MM.1S (cell line): ENCODE results near the gene MZT2A.
"Not testable (repeated sequence)": the region's sequence is repeated elsewhere in the genome, so short reads cannot be mapped to it uniquely, and the experiment has no call there.

Experiments used
- DNase-seq: peaks from one replicate; pipeline ENCODE4 v3.0.0-alpha.2; 2015
- H2AFZ ChIP-seq: fragments of 300-600 bp; sonication (generic); 2 replicates; pipeline ENCODE4 v1.6.0; 2016; ENCODE audit warnings: antibody characterized with exemption, low read length
- H3F3A ChIP-seq: fragments of 300-600 bp; sonication (generic); 2 replicates; pipeline ENCODE4 v1.6.1; 2016; ENCODE audit warnings: mild to moderate bottlenecking, antibody characterized with exemption, low read length, moderate library complexity, mixed read lengths; ENCODE audit not compliant: insufficient read depth
- H3K27ac ChIP-seq: fragments of 300-600 bp; sonication (generic); 2 replicates; pipeline ENCODE4 v1.5.1; 2016; ENCODE audit warnings: mild to moderate bottlenecking, low read length
- H3K27me3 ChIP-seq: fragments of 300-600 bp; sonication (generic); replicated peaks from 2 replicates; pipeline ENCODE4 v1.6.0; 2016; ENCODE audit warnings: low read length; ENCODE audit not compliant: insufficient read depth
- H3K36me3 ChIP-seq: fragments of 300-600 bp; sonication (generic); replicated peaks from 2 replicates; pipeline ENCODE4 v1.6.1; 2016; ENCODE audit warnings: mild to moderate bottlenecking, low read length, mixed read lengths; ENCODE audit not compliant: insufficient read depth
- H3K4me1 ChIP-seq: fragments of 300-600 bp; sonication (generic); 2 replicates; pipeline ENCODE4 v1.6.1; 2016; ENCODE audit warnings: low read length, mixed read lengths
- H3K4me2 ChIP-seq: fragments of 300-600 bp; sonication (generic); 2 replicates; pipeline ENCODE4 v1.6.0; 2016; ENCODE audit warnings: low read depth, low read length
- H3K4me3 ChIP-seq: fragments of 300-600 bp; sonication (generic); 2 replicates; pipeline ENCODE4 v1.5.1; 2016; ENCODE audit warnings: low read length, mixed read lengths
- H3K79me2 ChIP-seq: fragments of 300-600 bp; sonication (generic); 2 replicates; pipeline ENCODE4 v1.6.1; 2016; ENCODE audit warnings: mixed run types, low read length, mixed read lengths
- H3K9ac ChIP-seq: fragments of 300-600 bp; sonication (generic); 2 replicates; pipeline ENCODE4 v1.6.1; 2016; ENCODE audit warnings: low read length, mixed read lengths
- H3K9me2 ChIP-seq: fragments of 300-600 bp; sonication (generic); replicated peaks from 2 replicates; pipeline ENCODE4 v1.6.1; 2016; ENCODE audit warnings: mild to moderate bottlenecking, low read length, mixed read lengths; ENCODE audit not compliant: insufficient read depth
- H3K9me3 ChIP-seq: fragments of 300-600 bp; sonication (generic); replicated peaks from 2 replicates; pipeline ENCODE4 v1.6.1; 2016; ENCODE audit warnings: mild to moderate bottlenecking, low read length, mixed read lengths; ENCODE audit not compliant: insufficient read depth
- H4K20me1 ChIP-seq: fragments of 300-600 bp; sonication (generic); 2 replicates; pipeline ENCODE4 v1.6.1; 2016; ENCODE audit warnings: mild to moderate bottlenecking, low read length, moderate library complexity, mixed read lengths; ENCODE audit not compliant: insufficient read depth
- CTCF ChIP-seq: fragments of 300-600 bp; sonication (generic); IDR thresholded peaks from 2 replicates; pipeline ENCODE4 v1.5.1; 2016; ENCODE audit warnings: antibody characterized with exemption, low read length, mixed read lengths
- EZH2 ChIP-seq: fragments of 300-600 bp; sonication (generic); optimal IDR thresholded peaks from 2 replicates; pipeline ENCODE3; 2017; ENCODE audit warnings: low read depth, mild to moderate bottlenecking, antibody characterized with exemption, low read length, mixed read lengths
- EZH2phosphoT487 ChIP-seq: fragments of 300-600 bp; sonication (generic); IDR thresholded peaks from 2 replicates; pipeline ENCODE4 v1.6.1; 2018; ENCODE audit warnings: antibody characterized with exemption, low read length

Gene MZT2A

GRCh38 chr2:131478850-131479461 lies 13.2 kb downstream of the MZT2A start:
- H3K9me3 ChIP-seq, H3K4me3 ChIP-seq, H3K9me2 ChIP-seq, H3K9ac ChIP-seq, H3K4me2 ChIP-seq, H3F3A ChIP-seq, H3K36me3 ChIP-seq, H3K79me2 ChIP-seq, H3K4me1 ChIP-seq, H2AFZ ChIP-seq, H4K20me1 ChIP-seq, H3K27me3 ChIP-seq, DNase-seq, H3K27ac ChIP-seq: not testable (repeated sequence)

- H4K20me1 ChIP-seq, H3K9me2 ChIP-seq, H2AFZ ChIP-seq, H3K4me2 ChIP-seq, H3K36me3 ChIP-seq, H3K9ac ChIP-seq, H3K9me3 ChIP-seq, H3K4me1 ChIP-seq, DNase-seq, H3K4me3 ChIP-seq, H3K27ac ChIP-seq, H3F3A ChIP-seq, H3K27me3 ChIP-seq, H3K79me2 ChIP-seq: not testable (repeated sequence)
These were observed 13.9 kb downstream of the MZT2A start for GRCh38 chr2:131478074-131478849.

GRCh38 chr2:131477227-131477626 lies 15.0 kb downstream of the MZT2A start:
- not testable (repeated sequence) for H3K9ac ChIP-seq, H3K79me2 ChIP-seq, H3K4me2 ChIP-seq, DNase-seq, H3K27ac ChIP-seq, H3K4me1 ChIP-seq, H3F3A ChIP-seq, H3K4me3 ChIP-seq, H3K9me2 ChIP-seq, H4K20me1 ChIP-seq, H3K36me3 ChIP-seq, H3K9me3 ChIP-seq, H2AFZ ChIP-seq, H3K27me3 ChIP-seq

- H3K9me2 ChIP-seq, H3K9ac ChIP-seq, DNase-seq, H3K4me1 ChIP-seq, H2AFZ ChIP-seq, H4K20me1 ChIP-seq, H3K4me3 ChIP-seq, H3F3A ChIP-seq, H3K36me3 ChIP-seq, H3K4me2 ChIP-seq, H3K79me2 ChIP-seq, H3K27me3 ChIP-seq, H3K27ac ChIP-seq, H3K9me3 ChIP-seq: not testable (repeated sequence)
These were observed 15.8 kb downstream of the MZT2A start for GRCh38 chr2:131476363-131476762.

GRCh38 chr2:131475831-131476230 lies 16.4 kb downstream of the MZT2A start, which contains the start of gene TUBA3D:
Gene TUBA3D (plus strand): TSS chr2:131476119. CDS start chr2:131476200, 81 bp downstream.
- TF ChIP-seq EZH2phosphoT487 (no peak), EZH2 (no peak), CTCF (no peak)
- H2AFZ ChIP-seq = no peak within 1 kb of the TSS
- H3K4me3 ChIP-seq = no peak within 1 kb of the TSS
- no peak for DNase-seq
- no peaks in the 10 kb centered on the region for H3K36me3 ChIP-seq
- H3K27me3 ChIP-seq = no peaks in the 10 kb centered on the region
- H3K27ac ChIP-seq = no peak within 1 kb of the TSS
- H3K4me2 ChIP-seq = no peak within 1 kb of the TSS
- H3K4me1 ChIP-seq = no peaks in the 10 kb centered on the region
- no peaks in the 10 kb centered on the region for H4K20me1 ChIP-seq
- no peaks in the 10 kb centered on the region for H3F3A ChIP-seq
- H3K79me2 ChIP-seq = no peaks in the 10 kb centered on the region
- H3K9me3 ChIP-seq = no peaks in the 10 kb centered on the region
- no peaks in the 10 kb centered on the region for H3K9me2 ChIP-seq
- no peak within 1 kb of the TSS for H3K9ac ChIP-seq

- not testable (repeated sequence) for H3K4me3 ChIP-seq, H4K20me1 ChIP-seq, H2AFZ ChIP-seq, H3F3A ChIP-seq, H3K9ac ChIP-seq, H3K4me1 ChIP-seq, H3K9me3 ChIP-seq, H3K36me3 ChIP-seq, H3K9me2 ChIP-seq, H3K27me3 ChIP-seq, H3K79me2 ChIP-seq, H3K4me2 ChIP-seq, H3K27ac ChIP-seq, DNase-seq
These were observed 18.9 kb downstream of the MZT2A start for GRCh38 chr2:131473266-131473665.

DNA sequence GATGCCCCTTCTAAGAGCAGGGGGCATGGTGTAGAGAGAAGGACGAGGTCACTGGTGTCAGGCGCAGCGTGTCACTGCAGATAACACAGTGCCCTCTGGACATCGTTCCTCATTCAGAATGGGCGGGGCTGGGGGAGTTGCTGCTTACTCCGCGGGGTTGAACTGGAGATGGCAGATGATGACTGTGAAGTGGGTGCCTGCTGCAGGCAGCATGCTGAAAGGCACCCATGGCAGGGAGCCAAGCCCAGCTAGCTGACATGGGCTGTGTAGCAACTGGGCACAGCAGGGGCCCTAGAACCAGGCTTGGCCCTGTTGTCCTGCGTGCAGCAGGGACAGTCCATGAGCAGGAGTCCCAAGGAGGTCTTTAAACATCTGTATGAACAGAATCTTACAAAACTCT lies 20.6 kb downstream of the MZT2A start:
- not testable (repeated sequence) for H4K20me1 ChIP-seq, DNase-seq, H3F3A ChIP-seq, H3K4me3 ChIP-seq, H3K79me2 ChIP-seq, H2AFZ ChIP-seq, H3K4me2 ChIP-seq, H3K4me1 ChIP-seq, H3K27ac ChIP-seq, H3K9me2 ChIP-seq, H3K27me3 ChIP-seq, H3K36me3 ChIP-seq, H3K9ac ChIP-seq, H3K9me3 ChIP-seq
